HFFc6 (cell line): ENCODE measurements around the gene XYLT2. TPM values are rescaled to one million over a fixed set of nuclear protein-coding genes. Genes with fewer than 3 reads are reported as not detected.

Experiments
- DNase-seq: peaks from one replicate; pipeline ENCODE4 v3.0.0-alpha.2; 2018
- H3K27ac Mint-ChIP-seq: 2 replicates; pipeline ENCODE4 v1.8.0; 2020; ENCODE audit warnings: mild to moderate bottlenecking, mixed read lengths
- H3K27me3 Mint-ChIP-seq: 2 replicates; pipeline ENCODE4 v1.8.0; 2021; ENCODE audit warnings: mild to moderate bottlenecking, moderate library complexity, mixed read lengths; ENCODE audit not compliant: insufficient read depth
- H3K36me3 Mint-ChIP-seq: 2 replicates; pipeline ENCODE4 v1.8.0; 2021; ENCODE audit warnings: low read depth, mixed read lengths
- H3K4me1 Mint-ChIP-seq: 2 replicates; pipeline ENCODE4 v1.8.0; 2020; ENCODE audit warnings: low read depth, mixed read lengths
- H3K4me3 Mint-ChIP-seq: 2 replicates; pipeline ENCODE4 v1.8.0; 2020; ENCODE audit warnings: mild to moderate bottlenecking, moderate library complexity, mixed read lengths
- H3K9me3 Mint-ChIP-seq: 2 replicates; pipeline ENCODE4 v1.8.0; 2020; ENCODE audit warnings: mild to moderate bottlenecking, mixed read lengths
- CTCF ChIP-seq: fragments of 200-600 bp; sonication (generic); IDR thresholded peaks from 2 replicates; pipeline ENCODE4 v1.5.0; 2021; ENCODE audit warnings: antibody characterized with exemption, mild to moderate bottlenecking
- total RNA-seq, 6 experiments: library from RNA; stranded (reverse); fragmentation: NEBNext Ultra II Directional; extraction: Animal tissue kit (Norgen Biotek cat#: 25700); gene quantifications; 2 replicates in 1 of 6; 3 replicates in 5 of 6; pipeline ENCODE4 v1.2.3, GENCODE V29; 2021

XYLT2 gene
- total RNA-seq, 6 experiments from 2014 or later, result 38.9 to 47.1 (median 43.2) TPM

- H3K27me3 Mint-ChIP-seq, result no peaks in the 10 kb centered on the region
- DNase-seq, result no peak
- no peak overlapping the region for H3K4me3 Mint-ChIP-seq
- H3K9me3 Mint-ChIP-seq, result no peaks in the 10 kb centered on the region
- no peak for TF ChIP-seq CTCF
- H3K4me1 Mint-ChIP-seq, result peaks cover 23% of the 10 kb centered on the region
- H3K27ac Mint-ChIP-seq, result no peak overlapping the region
- no peaks in the 10 kb centered on the region for H3K36me3 Mint-ChIP-seq
Observed at GRCh38 chr17:50301891-50302584, 43.9 kb upstream of the XYLT2 start.

- peaks cover 29% of the 10 kb centered on the region for H3K4me1 Mint-ChIP-seq
- H3K27me3 Mint-ChIP-seq, result no peaks in the 10 kb centered on the region
- H3K4me3 Mint-ChIP-seq, result no peak overlapping the region
- H3K9me3 Mint-ChIP-seq, result no peaks in the 10 kb centered on the region
- no peak for DNase-seq
- no peaks in the 10 kb centered on the region; the same call in 1 of the 2 replicates for H3K36me3 Mint-ChIP-seq
- H3K27ac Mint-ChIP-seq, result no peak overlapping the region
- no peak for TF ChIP-seq CTCF
Observed at GRCh38 chr17:50303051-50303450, 42.9 kb upstream of the XYLT2 start.

GRCh38 chr17:50303596-50303995 lies 42.3 kb upstream of the XYLT2 start:
- no peak for DNase-seq
- Mint-ChIP-seq H3K36me3 (no peaks in the 10 kb centered on the region; the same call in 1 of the 2 replicates), H3K27ac (no peak overlapping the region), H3K9me3 (no peaks in the 10 kb centered on the region), H3K27me3 (no peaks in the 10 kb centered on the region), H3K4me3 (no peak overlapping the region), H3K4me1 (peaks cover 34% of the 10 kb centered on the region)
- TF ChIP-seq CTCF, result no peak

- H3K9me3 Mint-ChIP-seq, result no peaks in the 10 kb centered on the region
- no peak for TF ChIP-seq CTCF
- no peaks in the 10 kb centered on the region; the same call in 1 of the 2 replicates for H3K36me3 Mint-ChIP-seq
- H3K4me3 Mint-ChIP-seq, result peak overlapping the region; percentile 52
- H3K4me1 Mint-ChIP-seq, result peaks cover 46% of the 10 kb centered on the region
- H3K27me3 Mint-ChIP-seq, result no peaks in the 10 kb centered on the region
- peak; percentile 13 for DNase-seq
- H3K27ac Mint-ChIP-seq, result peak overlapping the region; percentile 48
Observed at GRCh38 chr17:50304781-50305404, 41.0 kb upstream of the XYLT2 start.

GRCh38 chr17:50307654-50308053 lies 38.3 kb upstream of the XYLT2 start:
- no peak overlapping the region; the same call in 1 of the 2 replicates for H3K27ac Mint-ChIP-seq
- H3K27me3 Mint-ChIP-seq, result peaks cover 8% of the 10 kb centered on the region
- H3K4me3 Mint-ChIP-seq, result no peak overlapping the region
- DNase-seq, result no peak
- no peak for TF ChIP-seq CTCF
- no peaks in the 10 kb centered on the region; the same call in 1 of the 2 replicates for H3K36me3 Mint-ChIP-seq
- H3K9me3 Mint-ChIP-seq, result no peaks in the 10 kb centered on the region
- H3K4me1 Mint-ChIP-seq, result peaks cover 58% of the 10 kb centered on the region
